Cardiac fibroblast (primary cell): ENCODE data around the gene ZBTB25.
"Not testable (repeated sequence)": the region's sequence is repeated elsewhere in the genome, so short reads cannot be mapped to it uniquely, and the experiment has no call there.

ENCODE experiments used
- DNase-seq, 2 donors: peaks; one replicate each; pipeline versions ENCODE4 v3.0.0 to v3.0.0-alpha.2; 2010; ENCODE audit warnings: low read depth in 2 of 2
- H3K4me3 ChIP-seq, 2 donors: replicated peaks in 1 of 2; 1 replicate in 1 of 2; 2 replicates in 1 of 2; pipeline ENCODE4 v1.5.1; 2011; ENCODE audit warnings: low read depth in 2 of 2, low read length in 2 of 2, mild to moderate bottlenecking in 2 of 2, moderate library complexity in 1 of 2
- CTCF ChIP-seq: IDR thresholded peaks from one replicate; pipeline ENCODE4 v1.5.1; 2011; ENCODE audit warnings: low read depth, mild to moderate bottlenecking, low read length, inconsistent platforms

The ZBTB25 gene

GRCh38 chr14:64531567-64531966 lies 27.9 kb upstream of the ZBTB25 start:
- H3K4me3 ChIP-seq = no peak overlapping the region
- DNase-seq = no peak
- TF ChIP-seq CTCF = no peak

GRCh38 chr14:64525354-64525753 lies 21.7 kb upstream of the ZBTB25 start:
- DNase-seq = no peak
- no peak for TF ChIP-seq CTCF
- no peak overlapping the region for H3K4me3 ChIP-seq

GRCh38 chr14:64522591-64523355 lies 19.1 kb upstream of the ZBTB25 start:
- no peak for DNase-seq
- H3K4me3 ChIP-seq = no peak overlapping the region
- no peak for TF ChIP-seq CTCF

GRCh38 chr14:64520699-64521098 lies 17.1 kb upstream of the ZBTB25 start:
- no peak overlapping the region for H3K4me3 ChIP-seq
- TF ChIP-seq CTCF = no peak
- DNase-seq = peak in 1 of 2 donors; percentile 50

- no peak for TF ChIP-seq CTCF
- H3K4me3 ChIP-seq = no peak overlapping the region
- DNase-seq = no peak
Measured at GRCh38 chr14:64518229-64518628, 14.6 kb upstream of the ZBTB25 start.

GRCh38 chr14:64517667-64518066 lies 14.0 kb upstream of the ZBTB25 start:
- not testable (repeated sequence) for DNase-seq, H3K4me3 ChIP-seq

GRCh38 chr14:64516969-64517368 lies 13.3 kb upstream of the ZBTB25 start:
- no peak for DNase-seq
- H3K4me3 ChIP-seq = no peak overlapping the region
- no peak for TF ChIP-seq CTCF
